GM12891 (cell line): Measurements from ENCODE around the gene OR7C2.

Experiments
- PAX5 ChIP-seq: IDR thresholded peaks from 2 replicates; pipeline ENCODE4 v1.6.1; 2011; ENCODE audit warnings: low read length, moderate library complexity, mild to moderate bottlenecking; ENCODE audit not compliant: insufficient read depth, severe bottlenecking
- POLR2A ChIP-seq: IDR thresholded peaks from 2 replicates; pipeline ENCODE4 v1.6.1; 2011; ENCODE audit warnings: low read depth, low read length, control low read depth
- POLR2AphosphoS5 ChIP-seq: IDR thresholded peaks from 2 replicates; pipeline ENCODE4 v1.6.1; 2011; ENCODE audit warnings: low read depth, low read length, control low read depth
- POU2F2 ChIP-seq: IDR thresholded peaks from 2 replicates; pipeline ENCODE4 v1.6.1; 2011; ENCODE audit warnings: low read depth, mild to moderate bottlenecking, control low read depth, low read length, moderate library complexity
- SPI1 ChIP-seq: IDR thresholded peaks from 2 replicates; pipeline ENCODE4 v1.6.1; 2011; ENCODE audit warnings: low read depth, low read length, control low read depth
- TAF1 ChIP-seq: IDR thresholded peaks from 2 replicates; pipeline ENCODE4 v1.6.1; 2011; ENCODE audit warnings: low read depth, low read length, control low read depth

DNA sequence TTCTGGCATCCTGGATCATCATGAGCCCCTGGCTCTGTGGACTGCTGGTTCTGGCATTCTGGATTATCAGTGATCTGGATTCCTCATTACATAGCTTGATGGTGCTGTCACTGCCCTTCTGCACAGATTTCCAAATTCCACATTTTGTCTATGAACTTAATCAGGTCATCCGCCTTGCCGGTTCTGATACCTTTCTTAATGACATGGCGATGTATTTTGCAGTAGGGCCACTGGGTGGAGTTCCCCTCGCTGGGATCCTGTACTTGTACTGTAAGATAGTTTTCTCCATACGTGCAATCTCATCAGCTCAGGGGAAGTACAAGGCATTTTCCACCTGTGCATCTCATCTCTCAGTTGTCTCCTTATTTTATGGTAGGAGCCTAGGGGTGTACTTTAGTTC is 24.4 kb upstream of the OR7C2 start:
- TF ChIP-seq TAF1 (no peak), POLR2AphosphoS5 (no peak), POLR2A (no peak), SPI1 (no peak), POU2F2 (no peak), PAX5 (no peak)
